GM12873 (cell line): ENCODE data around the gene PPP1R1C.

ENCODE experiments used
- CTCF ChIP-seq: IDR thresholded peaks from 2 replicates; pipeline ENCODE4 v1.5.1; 2012; ENCODE audit warnings: low read depth, mild to moderate bottlenecking, moderate library complexity, low read length, control low read depth; ENCODE audit not compliant: insufficient read depth; ENCODE audit errors: missing control alignments

Gene PPP1R1C

GRCh38 chr2:181973171-181973783, 12.4 kb upstream of the PPP1R1C start:
- no peak for TF ChIP-seq CTCF

DNA sequence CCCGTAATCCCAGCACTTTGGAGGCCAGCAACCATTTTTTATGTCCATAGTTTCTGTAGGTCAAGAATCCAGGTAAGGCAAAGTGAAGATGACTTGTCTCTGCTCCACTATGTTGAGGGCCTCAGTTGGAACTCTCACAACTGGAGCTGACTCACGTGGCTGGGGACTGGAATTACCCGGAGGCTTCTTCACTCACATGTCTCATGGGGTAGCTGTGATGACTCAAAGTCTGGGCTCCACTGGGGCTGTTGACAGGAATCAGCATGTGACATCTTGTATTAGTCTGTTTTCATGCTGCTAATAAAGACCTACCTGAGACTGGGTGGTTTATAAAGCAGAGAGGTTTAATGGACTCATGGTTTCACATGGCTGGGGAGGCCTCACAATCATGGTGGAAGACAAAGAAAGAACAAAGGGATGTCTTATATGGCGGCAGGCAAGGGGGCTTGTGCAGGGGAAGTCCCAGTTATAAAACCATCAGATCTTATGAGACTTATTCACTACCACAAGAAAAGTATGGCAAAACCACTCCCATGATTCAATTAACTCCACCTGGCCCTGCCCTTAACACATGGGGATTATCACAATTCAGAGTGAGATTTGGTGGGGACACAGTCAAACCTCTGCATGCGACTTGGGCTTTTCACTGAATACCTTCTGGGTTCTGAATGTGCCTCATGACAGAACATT, 7.8 kb upstream of the PPP1R1C start:
- TF ChIP-seq CTCF: no peak

DNA sequence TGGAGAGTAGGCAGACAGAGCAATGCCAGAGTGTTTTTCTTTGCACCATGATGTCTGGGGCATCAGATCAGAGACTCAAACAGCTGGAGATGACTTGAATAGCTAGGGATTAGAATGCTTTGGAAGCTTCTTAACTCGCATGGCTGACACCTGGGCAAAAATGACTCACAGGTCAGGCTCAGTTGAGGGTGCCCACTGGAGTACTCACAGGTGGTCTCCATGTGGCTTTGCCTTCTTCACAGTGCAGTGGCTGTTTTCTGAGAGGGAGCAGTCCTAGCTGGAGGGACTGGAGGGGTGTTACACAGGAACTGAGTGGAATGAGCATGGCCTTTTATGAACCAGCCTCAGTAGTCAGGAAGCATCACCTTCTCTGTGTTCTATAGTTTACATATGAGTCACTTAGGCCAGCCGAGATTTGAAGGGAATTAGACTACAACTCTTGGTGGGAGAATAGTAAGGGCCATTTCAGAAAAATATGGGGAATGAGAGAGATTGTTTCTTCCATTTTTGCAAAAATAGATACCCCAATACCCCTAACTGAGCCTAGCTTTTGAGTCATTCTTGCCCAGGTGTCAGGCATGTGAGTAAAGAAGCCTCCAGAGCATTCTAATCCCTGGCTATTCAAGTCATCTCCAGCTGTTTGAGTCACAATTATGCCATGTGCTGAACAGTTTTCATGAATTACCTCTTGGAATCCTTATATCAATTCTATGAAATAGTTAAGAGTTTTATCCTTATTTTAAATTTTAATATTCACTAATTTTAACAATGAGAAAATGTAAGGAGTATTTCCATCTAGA, 7.1 kb upstream of the PPP1R1C start:
- TF ChIP-seq CTCF: no peak

GRCh38 chr2:181984060-181984459, 1.6 kb upstream of the PPP1R1C start:
- no peak for TF ChIP-seq CTCF

DNA sequence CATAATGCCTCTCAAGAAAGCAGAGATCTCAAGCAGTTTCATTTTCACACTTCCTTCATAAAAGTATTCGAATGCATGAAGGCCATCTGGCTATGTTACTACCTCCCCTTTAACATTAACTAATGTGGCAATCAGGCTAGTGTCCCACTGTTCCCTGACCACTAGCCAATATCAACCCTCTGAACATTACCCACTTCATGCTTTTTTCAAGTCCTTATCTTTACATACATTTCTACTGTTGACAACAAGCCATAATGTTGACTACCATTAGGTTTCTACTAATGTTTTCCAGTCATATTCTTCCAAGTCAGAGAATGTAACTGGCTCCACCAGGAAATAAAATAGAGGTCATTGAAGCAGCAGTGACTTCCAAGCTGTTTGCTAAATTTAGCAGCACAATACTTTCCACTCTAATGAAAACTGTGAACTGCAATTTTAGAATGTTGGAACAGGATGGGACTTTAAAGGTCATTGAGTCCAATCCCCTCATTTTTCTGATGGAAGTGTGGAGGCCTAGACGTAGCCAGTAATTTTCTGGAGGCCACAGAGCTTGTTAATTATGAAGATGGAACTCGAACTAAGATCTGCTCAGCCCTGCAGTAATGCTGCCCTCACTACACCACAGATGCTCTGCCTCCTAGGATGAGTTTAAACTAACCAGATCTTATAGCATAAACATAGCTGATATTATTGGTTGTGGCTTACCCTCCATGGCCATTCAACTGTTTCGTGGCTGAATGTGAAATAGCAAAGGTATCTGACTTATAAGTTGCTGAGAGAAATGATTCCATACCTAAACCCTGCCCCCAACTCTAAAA, 630 bp upstream of the PPP1R1C start:
- no peak for TF ChIP-seq CTCF

DNA sequence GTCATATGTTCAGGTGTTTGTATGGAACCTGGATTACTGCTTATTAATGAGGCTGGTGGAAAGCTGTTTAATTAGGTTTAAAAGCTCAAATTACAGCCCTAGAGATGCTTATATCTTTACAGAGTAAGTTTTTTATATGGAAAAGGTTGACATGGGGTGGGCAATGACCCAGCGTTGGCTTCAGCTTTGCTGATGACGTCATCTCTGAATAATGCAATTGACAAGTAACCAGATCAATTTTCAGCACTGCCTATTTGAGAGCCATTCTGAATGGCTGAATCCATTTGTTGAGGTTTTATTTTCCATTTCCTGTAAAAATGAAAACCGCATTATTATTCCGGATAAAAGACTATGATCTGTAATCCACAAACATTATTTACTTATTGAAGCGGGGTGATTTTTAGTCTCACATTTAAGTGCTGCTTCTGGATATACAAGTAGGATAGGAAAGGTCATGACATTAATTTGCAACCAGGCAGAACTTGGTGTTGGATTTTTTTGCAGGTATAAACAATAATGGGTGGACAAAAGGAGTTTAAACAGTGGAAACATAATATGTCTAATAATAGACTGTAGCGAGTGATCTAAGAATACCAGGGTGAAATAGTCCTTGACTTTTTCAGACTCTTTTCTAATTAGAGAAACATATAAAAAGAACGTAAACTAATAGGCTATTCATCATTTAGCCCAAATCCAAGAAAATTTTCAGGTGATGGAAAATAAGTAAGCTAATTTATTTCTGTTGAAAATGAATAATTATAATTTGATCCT, 2.7 kb downstream of the PPP1R1C start:
- no peak for TF ChIP-seq CTCF
